Mesenchymal stem cell (in vitro differentiated cells and primary cell): ENCODE results near the gene PKN1.

Experiments used
- DNase-seq: peaks from one replicate; pipeline ENCODE4 v3.0.0-alpha.2; 2013
- H2AFZ ChIP-seq: one replicate; pipeline ENCODE4 v1.6.1; 2013; ENCODE audit warnings: low read depth, mild to moderate bottlenecking, control low read depth, inconsistent platforms, low read length, moderate library complexity
- H2AK5ac ChIP-seq: 2 replicates; pipeline ENCODE4 v1.6.1; 2013; ENCODE audit warnings: low read length, moderate library complexity, mild to moderate bottlenecking, inconsistent platforms; ENCODE audit not compliant: severe bottlenecking
- H2BK120ac ChIP-seq: one replicate; pipeline ENCODE4 v1.6.1; 2013; ENCODE audit warnings: low read depth, mild to moderate bottlenecking, inconsistent platforms, low read length, moderate library complexity
- H2BK12ac ChIP-seq, 2 experiments: one replicate each; pipeline ENCODE4 v1.6.1; 2013; ENCODE audit warnings: inconsistent platforms in 2 of 2, low read length in 2 of 2, mild to moderate bottlenecking in 2 of 2, moderate library complexity in 2 of 2, control low read depth in 1 of 2
- H2BK15ac ChIP-seq: one replicate; pipeline ENCODE4 v1.6.1; 2013; ENCODE audit warnings: mild to moderate bottlenecking, low read depth, inconsistent platforms; ENCODE audit not compliant: poor library complexity, severe bottlenecking
- H2BK5ac ChIP-seq: 2 replicates; pipeline ENCODE4 v1.6.1; 2013; ENCODE audit warnings: low read depth, mild to moderate bottlenecking, low read length, control low read depth, inconsistent platforms; ENCODE audit not compliant: poor library complexity, severe bottlenecking
- H3K14ac ChIP-seq, 2 experiments: one replicate each; pipeline ENCODE4 v1.6.1; 2013; ENCODE audit warnings: inconsistent platforms in 2 of 2, low read length in 2 of 2, control low read depth in 1 of 2, mild to moderate bottlenecking in 1 of 2, moderate library complexity in 1 of 2
- H3K18ac ChIP-seq, 2 experiments: one replicate each; pipeline ENCODE4 v1.6.1; 2013; ENCODE audit warnings: inconsistent platforms in 2 of 2, low read length in 2 of 2, control low read depth in 1 of 2, low read depth in 1 of 2, mild to moderate bottlenecking in 1 of 2
- H3K23ac ChIP-seq, 2 experiments: one replicate each; pipeline ENCODE4 v1.6.1; 2013; ENCODE audit warnings: inconsistent platforms in 2 of 2, low read length in 2 of 2, mild to moderate bottlenecking in 2 of 2, moderate library complexity in 2 of 2, control low read depth in 1 of 2
- H3K27ac ChIP-seq: 2 replicates; pipeline ENCODE4 v1.5.1; 2013; ENCODE audit warnings: mild to moderate bottlenecking, moderate library complexity, low read length, control low read depth, inconsistent platforms; ENCODE audit not compliant: poor library complexity, severe bottlenecking
- H3K27me3 ChIP-seq, 2 experiments: 2 replicates each; pipeline versions ENCODE4 v1.6.1 to v1.7.0; 2013; ENCODE audit warnings: low read length in 2 of 2, mild to moderate bottlenecking in 2 of 2, moderate library complexity in 2 of 2, control low read depth in 1 of 2, inconsistent platforms in 1 of 2; ENCODE audit not compliant: control insufficient read depth in 1 of 2, insufficient read depth in 1 of 2
- H3K36me3 ChIP-seq, 2 experiments: 2 replicates each; pipeline versions ENCODE4 v1.6.1 to v1.7.0; 2013; ENCODE audit warnings: low read length in 2 of 2, control low read depth in 1 of 2, inconsistent platforms in 1 of 2, low read depth in 1 of 2, mild to moderate bottlenecking in 1 of 2; ENCODE audit not compliant: insufficient read depth in 2 of 2, control insufficient read depth in 1 of 2
- H3K4ac ChIP-seq, 2 experiments: one replicate each; pipeline ENCODE4 v1.6.1; 2013; ENCODE audit warnings: inconsistent platforms in 2 of 2, low read length in 2 of 2, mild to moderate bottlenecking in 2 of 2, moderate library complexity in 2 of 2, control low read depth in 1 of 2, low read depth in 1 of 2
- H3K4me1 ChIP-seq: 2 replicates; pipeline ENCODE4 v1.6.1; 2013; ENCODE audit warnings: low read depth, low read length, control low read depth; ENCODE audit not compliant: control insufficient read depth, insufficient read depth
- H3K4me2 ChIP-seq: 2 replicates; pipeline ENCODE4 v1.6.1; 2013; ENCODE audit warnings: low read length, mild to moderate bottlenecking, inconsistent platforms; ENCODE audit not compliant: poor library complexity, severe bottlenecking
- H3K4me3 ChIP-seq, 2 experiments: 2 replicates each; pipeline versions ENCODE4 v1.5.1 to v1.7.0; 2013; ENCODE audit warnings: low read length in 2 of 2, mild to moderate bottlenecking in 2 of 2, control low read depth in 1 of 2, low read depth in 1 of 2; ENCODE audit not compliant: insufficient read depth in 1 of 2
- H3K79me1 ChIP-seq: replicated peaks from 2 replicates; pipeline ENCODE4 v1.6.1; 2013; ENCODE audit warnings: mild to moderate bottlenecking, control low read depth, low read length, inconsistent platforms; ENCODE audit not compliant: poor library complexity, severe bottlenecking
- H3K9ac ChIP-seq: 2 replicates; pipeline ENCODE4 v1.7.0; 2013; ENCODE audit warnings: mild to moderate bottlenecking, low read length, moderate library complexity
- H3K9me3 ChIP-seq: 2 replicates; pipeline ENCODE4 v1.7.0; 2013; ENCODE audit warnings: mild to moderate bottlenecking, low read length; ENCODE audit not compliant: control insufficient read depth
- H4K8ac ChIP-seq: one replicate; pipeline ENCODE4 v1.6.1; 2013; ENCODE audit warnings: inconsistent platforms, mild to moderate bottlenecking, low read length, moderate library complexity
- H4K91ac ChIP-seq: one replicate; pipeline ENCODE4 v1.6.1; 2013; ENCODE audit warnings: mild to moderate bottlenecking, low read length, inconsistent platforms
- WGBS: methylation state at CpG from one replicate; pipeline ENCODE4 v1.1.7; 2013; ENCODE audit warnings: mixed read lengths; 5-methylcytosine and 5-hydroxymethylcytosine counted together

Gene PKN1

DNA sequence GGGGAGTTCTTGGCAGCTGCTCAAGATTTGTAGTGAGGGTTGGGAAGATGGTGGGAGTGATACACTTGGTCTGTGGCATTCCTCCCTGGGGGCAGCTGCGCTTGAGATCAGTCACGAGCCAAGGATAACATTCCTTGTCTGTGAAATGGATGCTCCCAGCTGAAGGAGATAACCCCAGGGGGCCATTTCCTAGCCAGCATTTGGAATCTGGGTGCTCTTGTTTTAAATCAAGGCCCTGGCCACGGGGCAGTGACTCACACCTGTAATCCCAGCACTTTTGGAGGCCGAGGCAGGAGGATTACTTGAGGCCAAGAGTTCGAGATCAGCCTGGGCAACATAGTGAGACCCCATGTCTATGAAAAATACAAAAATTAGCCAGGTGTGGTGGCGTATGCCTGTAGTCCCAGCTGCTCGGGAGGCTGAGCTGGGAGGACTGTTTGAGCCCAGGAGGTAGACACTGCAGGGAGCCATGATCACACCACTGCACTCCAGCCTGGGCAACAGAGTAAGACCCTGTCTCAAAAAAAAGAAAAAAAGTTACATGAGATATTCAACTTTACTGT is 4.6 kb downstream of the PKN1 start:
- H3K4me2 ChIP-seq = no peak overlapping the region
- no peak for DNase-seq
- no peak overlapping the region for H3K18ac ChIP-seq
- H3K9me3 ChIP-seq = no peaks in the 10 kb centered on the region
- no peak overlapping the region for H3K14ac ChIP-seq
- H3K4me1 ChIP-seq = peaks cover 32% of the 10 kb centered on the region
- H3K23ac ChIP-seq = no peak overlapping the region
- no peak overlapping the region for H3K4ac ChIP-seq
- H2BK5ac ChIP-seq = no peak overlapping the region
- H2BK15ac ChIP-seq = no peak overlapping the region
- H3K36me3 ChIP-seq = peaks cover 19 to 22% of the 10 kb centered on the region in 2 experiments
- no peak overlapping the region for H4K91ac ChIP-seq
- H3K4me3 ChIP-seq = no peak overlapping the region
- no peaks in the 10 kb centered on the region for H3K27me3 ChIP-seq
- no peak overlapping the region for H3K9ac ChIP-seq
- no peak overlapping the region for H2BK120ac ChIP-seq
- no peak overlapping the region for H3K27ac ChIP-seq
- no peak overlapping the region for H2AFZ ChIP-seq
- WGBS = 88% methylated on average over 7 of the region's 7 CpGs
- H2AK5ac ChIP-seq = no peak overlapping the region
- H4K8ac ChIP-seq = no peak overlapping the region
- H2BK12ac ChIP-seq = no peak overlapping the region
- peaks cover 35% of the 10 kb centered on the region for H3K79me1 ChIP-seq

- H3K4ac ChIP-seq = no peak overlapping the region
- no peaks in the 10 kb centered on the region for H3K27me3 ChIP-seq
- H2BK120ac ChIP-seq = no peak overlapping the region
- no peak overlapping the region for H2BK12ac ChIP-seq
- H4K91ac ChIP-seq = no peak overlapping the region
- 82% methylated on average over 9 of the region's 9 CpGs for WGBS
- peaks cover 26% of the 10 kb centered on the region for H3K4me1 ChIP-seq
- no peak overlapping the region for H3K23ac ChIP-seq
- no peak overlapping the region for H2BK15ac ChIP-seq
- no peak overlapping the region for H3K4me3 ChIP-seq
- H3K18ac ChIP-seq = no peak overlapping the region
- no peak overlapping the region for H4K8ac ChIP-seq
- peak overlapping the region in 1 of 2 experiments; percentile 76 for H3K14ac ChIP-seq
- no peak overlapping the region for H2AK5ac ChIP-seq
- H2AFZ ChIP-seq = no peak overlapping the region
- H3K36me3 ChIP-seq = peaks cover 33 to 35% of the 10 kb centered on the region in 2 experiments
- H3K4me2 ChIP-seq = no peak overlapping the region
- no peak for DNase-seq
- H3K79me1 ChIP-seq = peaks cover 28% of the 10 kb centered on the region
- no peak overlapping the region for H3K9ac ChIP-seq
- no peak overlapping the region for H2BK5ac ChIP-seq
- no peaks in the 10 kb centered on the region for H3K9me3 ChIP-seq
- no peak overlapping the region for H3K27ac ChIP-seq
Observed at GRCh38 chr19:14439014-14439413, 5.9 kb downstream of the PKN1 start.

- Histone ChIP-seq H3K14ac (peak overlapping the region in 1 of 2 experiments; percentile 35), H4K8ac (peak overlapping the region; percentile 52), H3K9me3 (no peaks in the 10 kb centered on the region), H3K4me3 (no peak overlapping the region), H2AK5ac (peak overlapping the region; percentile 41), H2BK15ac (no peak overlapping the region), H2AFZ (no peak overlapping the region), H4K91ac (peak overlapping the region; percentile 71), H3K27ac (no peak overlapping the region), H3K4me1 (peaks cover 16% of the 10 kb centered on the region), H3K18ac (peak overlapping the region in 1 of 2 experiments; percentile 46), H3K79me1 (peaks cover 28% of the 10 kb centered on the region), H3K23ac (no peak overlapping the region), H3K4ac (no peak overlapping the region), H2BK5ac (no peak overlapping the region), H3K4me2 (no peak overlapping the region), H2BK120ac (no peak overlapping the region), H3K36me3 (peaks cover 42 to 46% of the 10 kb centered on the region in 2 experiments), H2BK12ac (peak overlapping the region in 1 of 2 experiments; percentile 48), H3K9ac (no peak overlapping the region), H3K27me3 (no peaks in the 10 kb centered on the region)
- no peak for DNase-seq
- WGBS = 54% methylated on average over 9 of the region's 9 CpGs
Observed at GRCh38 chr19:14440049-14440448, 6.9 kb downstream of the PKN1 start.

DNA sequence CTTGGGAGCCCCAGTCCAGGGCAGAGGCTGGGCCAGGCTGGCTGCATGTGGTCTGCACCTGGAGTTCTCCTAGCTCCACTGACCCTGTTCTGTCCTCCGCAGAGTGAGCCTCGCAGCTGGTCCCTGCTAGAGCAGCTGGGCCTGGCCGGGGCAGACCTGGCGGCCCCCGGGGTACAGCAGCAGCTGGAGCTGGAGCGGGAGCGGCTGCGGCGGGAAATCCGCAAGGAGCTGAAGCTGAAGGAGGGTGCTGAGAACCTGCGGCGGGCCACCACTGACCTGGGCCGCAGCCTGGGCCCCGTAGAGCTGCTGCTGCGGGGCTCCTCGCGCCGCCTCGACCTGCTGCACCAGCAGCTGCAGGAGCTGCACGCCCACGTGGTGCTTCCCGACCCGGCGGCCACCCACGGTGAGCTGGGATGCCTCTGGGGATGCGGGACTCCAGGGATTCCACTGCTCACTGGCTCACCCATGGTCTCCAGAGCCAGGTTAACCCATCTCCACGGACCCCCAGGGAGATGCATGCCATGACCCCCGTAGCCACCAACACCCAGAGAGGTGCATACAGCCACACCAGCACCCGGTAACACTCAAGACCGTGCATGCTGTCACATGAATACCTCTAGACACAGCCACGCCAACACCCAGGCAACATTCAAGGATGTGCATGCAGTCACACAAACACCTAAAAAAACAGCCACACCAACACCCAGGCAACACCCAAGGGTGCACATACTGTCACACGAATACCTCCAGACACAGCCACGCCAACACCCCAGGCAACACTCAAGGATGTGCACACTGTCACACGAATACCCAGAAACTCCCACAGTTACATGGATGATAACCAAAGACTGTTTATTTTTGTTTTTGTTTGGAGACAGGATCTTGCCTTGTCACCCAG is 8.2 kb downstream of the PKN1 start:
- no peak overlapping the region for H4K91ac ChIP-seq
- H3K18ac ChIP-seq = peak overlapping the region in 1 of 2 experiments; percentile 18
- no peak for DNase-seq
- H3K14ac ChIP-seq = no peak overlapping the region
- H3K27me3 ChIP-seq = no peaks in the 10 kb centered on the region
- peaks cover 47 to 55% of the 10 kb centered on the region in 2 experiments for H3K36me3 ChIP-seq
- H2AK5ac ChIP-seq = no peak overlapping the region
- H3K4ac ChIP-seq = no peak overlapping the region
- H2AFZ ChIP-seq = no peak overlapping the region
- peaks cover 28% of the 10 kb centered on the region for H3K79me1 ChIP-seq
- WGBS = 92% methylated on average over 33 of the region's 34 CpGs
- H2BK120ac ChIP-seq = no peak overlapping the region
- peak overlapping the region; percentile 51 for H4K8ac ChIP-seq
- H3K23ac ChIP-seq = no peak overlapping the region
- no peak overlapping the region for H3K9ac ChIP-seq
- H2BK15ac ChIP-seq = no peak overlapping the region
- H3K4me1 ChIP-seq = peaks cover 12% of the 10 kb centered on the region
- no peak overlapping the region for H3K4me2 ChIP-seq
- H3K27ac ChIP-seq = no peak overlapping the region
- no peak overlapping the region for H2BK5ac ChIP-seq
- H2BK12ac ChIP-seq = no peak overlapping the region
- H3K4me3 ChIP-seq = peak overlapping the region in 1 of 2 experiments; percentile 27
- no peaks in the 10 kb centered on the region for H3K9me3 ChIP-seq
